Left ventricle myocardium inferior (tissue), 1 donor: ENCODE measurements around the gene PCDHA1. TPM values are rescaled to one million over a fixed set of nuclear protein-coding genes. Genes with fewer than 3 reads are reported as not detected.
A peak's percentile ranks its signal among the peaks of the same experiment; 100 is the strongest.

Experiments used
- DNase-seq: peaks from one replicate; pipeline ENCODE4 v3.0.0-alpha.2; 2020
- H3K27ac ChIP-seq: fragments of 200-600 bp; replicated peaks from 2 replicates; pipeline ENCODE4 v1.8.0; 2021
- H3K27me3 ChIP-seq: fragments of 200-600 bp; 2 replicates; pipeline ENCODE4 v1.8.0; 2021; ENCODE audit warnings: low read depth
- H3K36me3 ChIP-seq: fragments of 200-600 bp; 2 replicates; pipeline ENCODE4 v1.8.0; 2021
- H3K4me1 ChIP-seq: fragments of 200-600 bp; 2 replicates; pipeline ENCODE4 v1.8.0; 2021
- H3K4me3 ChIP-seq: fragments of 200-600 bp; 2 replicates; pipeline ENCODE4 v1.8.0; 2021; ENCODE audit warnings: mild to moderate bottlenecking, moderate library complexity
- H3K9me3 ChIP-seq: fragments of 200-600 bp; replicated peaks from 2 replicates; pipeline ENCODE4 v1.8.0; 2021
- CTCF ChIP-seq: fragments of 200-600 bp; IDR thresholded peaks from 2 replicates; pipeline ENCODE4 v1.8.0; 2021; ENCODE audit warnings: antibody characterized with exemption, mild to moderate bottlenecking, borderline replicate concordance
- intact Hi-C: fragments of 100-400 bp; cut with micrococcal nuclease; formaldehyde crosslinking; loops from one replicate; pipeline ENCODE4 v1.11.0; 2022
- total RNA-seq: library from RNA; stranded (reverse); fragmentation: NEBNext Ultra II Directional; extraction: Animal tissue kit (Norgen Biotek cat#: 25700); gene quantifications from one replicate; pipeline ENCODE4 v1.2.1, GENCODE V29; 2021
- donor health status: DM: no; HTN: yes; CAD: no; lungs with severe emphysema.

The PCDHA1 gene
- total RNA-seq, 1 donor from 2014 or later = not detected

- Histone ChIP-seq H3K36me3 (no peaks in the 10 kb centered on the region), H3K4me1 (no peaks in the 10 kb centered on the region), H3K9me3 (no peaks in the 10 kb centered on the region), H3K27ac (no peak overlapping the region), H3K27me3 (peaks cover 32% of the 10 kb centered on the region), H3K4me3 (no peak overlapping the region)
- DNase-seq = no peak
- intact Hi-C loops = no loop called here
- TF ChIP-seq CTCF = no peak
Observed at GRCh38 chr5:140996060-140996459, 210.1 kb downstream of the PCDHA1 start.

GRCh38 chr5:140998921-140999410 lies 213.0 kb downstream of the PCDHA1 start:
- intact Hi-C loops = no loop called here
- H3K27me3 ChIP-seq = peaks cover 58% of the 10 kb centered on the region
- H3K9me3 ChIP-seq = no peaks in the 10 kb centered on the region
- no peak for TF ChIP-seq CTCF
- peaks cover 10% of the 10 kb centered on the region for H3K4me1 ChIP-seq
- H3K27ac ChIP-seq = no peak overlapping the region
- no peak for DNase-seq
- H3K4me3 ChIP-seq = no peak overlapping the region
- H3K36me3 ChIP-seq = no peaks in the 10 kb centered on the region

- no peaks in the 10 kb centered on the region for H3K36me3 ChIP-seq
- TF ChIP-seq CTCF = no peak
- H3K4me3 ChIP-seq = peak overlapping the region; percentile 43
- H3K27ac ChIP-seq = no peak overlapping the region
- H3K27me3 ChIP-seq = peaks cover 71% of the 10 kb centered on the region
- peaks cover 10% of the 10 kb centered on the region for H3K4me1 ChIP-seq
- intact Hi-C loops = no loop called here
- H3K9me3 ChIP-seq = no peaks in the 10 kb centered on the region
- DNase-seq = no peak
Observed at GRCh38 chr5:141001446-141001843, 215.5 kb downstream of the PCDHA1 start.

GRCh38 chr5:141001844-141002604 lies 216.1 kb downstream of the PCDHA1 start:
- Histone ChIP-seq H3K27ac (no peak overlapping the region), H3K9me3 (no peaks in the 10 kb centered on the region), H3K4me1 (peaks cover 10% of the 10 kb centered on the region), H3K36me3 (no peaks in the 10 kb centered on the region), H3K27me3 (peaks cover 71% of the 10 kb centered on the region), H3K4me3 (peak overlapping the region; percentile 43)
- TF ChIP-seq CTCF = no peak
- DNase-seq = no peak
- intact Hi-C loops = no loop called here

- H3K9me3 ChIP-seq = no peaks in the 10 kb centered on the region
- H3K4me3 ChIP-seq = no peak overlapping the region
- intact Hi-C loops = no loop called here
- DNase-seq = no peak
- H3K27ac ChIP-seq = no peak overlapping the region
- H3K36me3 ChIP-seq = no peaks in the 10 kb centered on the region
- H3K27me3 ChIP-seq = peaks cover 71% of the 10 kb centered on the region
- no peak for TF ChIP-seq CTCF
- H3K4me1 ChIP-seq = peaks cover 10% of the 10 kb centered on the region
Observed at GRCh38 chr5:141002605-141002965, 216.6 kb downstream of the PCDHA1 start.
